B cell (primary cell): Measurements from ENCODE around the gene TSPOAP1. TPM values are rescaled to one million over a fixed set of nuclear protein-coding genes. Genes with fewer than 3 reads are reported as not detected.

Experiments
- ATAC-seq: fragments of 200-7000 bp; cut with Tn5 transposase; one replicate; pipeline ENCODE4 v1.10.0; 2021; ENCODE audit warnings: low read depth, mild to moderate bottlenecking, moderate number of reproducible peaks, moderate library complexity
- CTCF ChIA-PET: fragments of 350-600 bp; sonication (Branson Sonifier 250); formaldehyde crosslinking; loops from one replicate; lab custom pipeline; 2021; ENCODE audit warnings: antibody characterized with exemption, inconsistent platforms; lab: Charles Lee
- POLR2A ChIA-PET: fragments of 350-600 bp; sonication (Branson Sonifier 250); formaldehyde crosslinking; loops from one replicate; lab custom pipeline; 2021; ENCODE audit warnings: antibody characterized with exemption; lab: Charles Lee
- DNase-seq: peaks from one replicate; pipeline ENCODE4 v3.0.0; 2013
- H2AFZ ChIP-seq: 2 replicates; pipeline ENCODE4 v1.6.1; 2012; ENCODE audit warnings: mild to moderate bottlenecking, low read depth, low read length; ENCODE audit not compliant: insufficient read depth, poor library complexity, severe bottlenecking
- H3K27ac ChIP-seq, 2 donors: 1 replicate in 1 of 2; 2 replicates in 1 of 2; pipeline ENCODE4 v1.5.1; 2012 to 2013; ENCODE audit warnings: low read length in 2 of 2, mild to moderate bottlenecking in 2 of 2, moderate library complexity in 1 of 2
- H3K27me3 ChIP-seq, 4 experiments: fragments of 200-600 bp in 1 of 4; sonication (generic) in 1 of 4; replicated peaks in 1 of 4; 1 replicate in 2 of 4; 2 replicates in 2 of 4; pipeline versions ENCODE4 v1.6.1 to v1.7.0; 2013 to 2016; ENCODE audit warnings: low read length in 3 of 4, mild to moderate bottlenecking in 2 of 4, mixed read lengths in 1 of 4, moderate library complexity in 1 of 4; ENCODE audit not compliant: insufficient read depth in 4 of 4, control insufficient read depth in 3 of 4; ENCODE audit errors: control extremely low read depth in 1 of 4
- H3K36me3 ChIP-seq, 2 experiments: replicated peaks in 1 of 2; 1 replicate in 1 of 2; 2 replicates in 1 of 2; pipeline versions ENCODE4 v1.6.1 to v1.7.1; 2013; ENCODE audit warnings: low read length in 1 of 2; ENCODE audit not compliant: insufficient read depth in 2 of 2, control insufficient read depth in 1 of 2; ENCODE audit errors: control extremely low read depth in 1 of 2, extremely low read depth in 1 of 2
- H3K4me1 ChIP-seq, 2 donors: fragments of 200-600 bp in 1 of 2; sonication (generic) in 1 of 2; 1 replicate in 1 of 2; 2 replicates in 1 of 2; pipeline versions ENCODE4 v1.5.1 to v1.6.1; 2013 to 2017; ENCODE audit warnings: low read length in 2 of 2; ENCODE audit not compliant: control insufficient read depth in 2 of 2, insufficient read depth in 2 of 2
- H3K4me2 ChIP-seq: replicated peaks from 2 replicates; pipeline ENCODE3; 2012; ENCODE audit warnings: mild to moderate bottlenecking, low read depth, low read length; ENCODE audit not compliant: poor library complexity, severe bottlenecking
- H3K4me3 ChIP-seq, 5 experiments: fragments of 200-600 bp in 1 of 5; sonication (generic) in 1 of 5; 1 replicate in 3 of 5; 2 replicates in 2 of 5; pipeline versions ENCODE4 v1.5.1 to v1.7.0; 2011 to 2016; ENCODE audit warnings: low read length in 4 of 5, mild to moderate bottlenecking in 4 of 5, low read depth in 2 of 5, control low read depth in 1 of 5, moderate library complexity in 1 of 5; ENCODE audit not compliant: insufficient read depth in 1 of 5; ENCODE audit errors: control extremely low read depth in 1 of 5, extremely low read depth in 1 of 5
- H3K79me2 ChIP-seq: fragments of 200-600 bp; sonication (generic); one replicate; pipeline ENCODE4 v1.6.0; 2016; ENCODE audit warnings: low read length; ENCODE audit not compliant: control insufficient read depth, insufficient read depth
- H3K9ac ChIP-seq: fragments of 200-600 bp; sonication (generic); 2 replicates; pipeline ENCODE4 v1.6.1; 2017; ENCODE audit warnings: mild to moderate bottlenecking, low read length, moderate library complexity
- H3K9me3 ChIP-seq, 3 donors: one replicate each; pipeline versions ENCODE4 v1.6.1 to v1.7.1; 2013; ENCODE audit warnings: low read length in 2 of 3; ENCODE audit not compliant: control insufficient read depth in 2 of 3, insufficient read depth in 1 of 3; ENCODE audit errors: control extremely low read depth in 1 of 3
- H4K20me1 ChIP-seq: 2 replicates; pipeline ENCODE4 v1.6.0; 2012; ENCODE audit warnings: mild to moderate bottlenecking, low read length; ENCODE audit not compliant: insufficient read depth, control insufficient read depth, poor library complexity, severe bottlenecking
- H3K27ac Mint-ChIP-seq: one replicate; pipeline ENCODE4 v1.8.0; 2021; ENCODE audit warnings: mixed read lengths
- H3K27me3 Mint-ChIP-seq: one replicate; pipeline ENCODE4 v1.8.0; 2021; ENCODE audit warnings: mixed read lengths
- H3K4me1 Mint-ChIP-seq: one replicate; pipeline ENCODE4 v1.8.0; 2021; ENCODE audit warnings: mixed read lengths
- H3K4me3 Mint-ChIP-seq: one replicate; pipeline ENCODE4 v1.8.0; 2021; ENCODE audit warnings: mixed read lengths
- H3K9me3 Mint-ChIP-seq: one replicate; pipeline ENCODE4 v1.8.0; 2022; ENCODE audit warnings: mixed read lengths; ENCODE audit not compliant: insufficient read depth
- CTCF ChIP-seq: fragments of 200-600 bp; IDR thresholded peaks from one replicate; pipeline ENCODE4 v1.8.0; 2022; ENCODE audit warnings: antibody characterized with exemption, mild to moderate bottlenecking
- EZH2 ChIP-seq: IDR thresholded peaks from 2 replicates; pipeline ENCODE4 v1.6.1; 2012; ENCODE audit warnings: borderline replicate concordance, low read depth, mild to moderate bottlenecking, moderate library complexity, low read length; ENCODE audit not compliant: insufficient read depth, poor library complexity, severe bottlenecking
- WGBS: methylation state at CpG from one replicate; pipeline ENCODE4 v1.1.5; 2013; ENCODE audit warnings: missing lambda C conversion rate; ENCODE audit not compliant: insufficient coverage; 5-methylcytosine and 5-hydroxymethylcytosine counted together
- intact Hi-C: fragments of 100-400 bp; cut with micrococcal nuclease; formaldehyde crosslinking; loops from one replicate; pipeline ENCODE4 v1.10.0; 2022
- polyA plus RNA-seq: library from polyadenylated mRNA; depleted of rRNA; stranded (reverse); fragments of >200 nt; gene quantifications from 2 replicates; pipeline ENCODE4 v1.2.3, GENCODE V29; 2012
- total RNA-seq, 2 donors: library from RNA; stranded (reverse); fragments of 120-200 nt in 1 of 2; gene quantifications; 1 replicate in 1 of 2; 2 replicates in 1 of 2; pipeline versions ENCODE4 v1.2.3 to v1.2.4, GENCODE V29; 2013 to 2022

Gene TSPOAP1
- total and polyA plus RNA-seq, 2 donors (not counting 1 experiment from before 2014, with no cell fraction given): 10.8 to 30.7 TPM

- Histone ChIP-seq H3K27ac (no peak overlapping the region), H3K79me2 (no peaks in the 10 kb centered on the region), H4K20me1 (no peaks in the 10 kb centered on the region), H3K36me3 (no peaks in the 10 kb centered on the region), H2AFZ (no peak overlapping the region), H3K9ac (no peak overlapping the region), H3K4me3 (no peak overlapping the region), H3K9me3 (peaks cover 0 to 3% (median 0%) of the 10 kb centered on the region in 3 donors), H3K4me2 (no peak overlapping the region), H3K4me1 (peaks cover 0 to 3% of the 10 kb centered on the region in 2 donors), H3K27me3 (peaks cover 0 to 16% (median 0%) of the 10 kb centered on the region in 4 experiments)
- Mint-ChIP-seq H3K27ac (no peak overlapping the region), H3K4me1 (peaks cover 3% of the 10 kb centered on the region), H3K9me3 (no peaks in the 10 kb centered on the region), H3K27me3 (peaks cover 17% of the 10 kb centered on the region), H3K4me3 (no peak overlapping the region)
- TF ChIP-seq EZH2: no peak
- no peak for TF ChIP-seq CTCF
- ChIA-PET CTCF (interaction anchor here (1.4 kb wide), 1 partner anchor 26 kb away, joined by 4 read pairs; no protein-coding TSS in a partner anchor), POLR2A (no interaction called here)
- DNase-seq (no peak), ATAC-seq (no peak)
- 97% methylated on average over 8 of the region's 10 CpGs for WGBS
- intact Hi-C loops: no loop called here
These were observed 53.2 kb downstream of the TSPOAP1 start for GRCh38 chr17:58275417-58275816.

- DNase-seq: no peak
- Mint-ChIP-seq H3K4me3 (no peak overlapping the region), H3K27ac (no peak overlapping the region), H3K4me1 (peaks cover 3% of the 10 kb centered on the region), H3K9me3 (no peaks in the 10 kb centered on the region), H3K27me3 (peaks cover 10% of the 10 kb centered on the region)
- H3K27ac ChIP-seq: no peak overlapping the region
- intact Hi-C loops: no loop called here
- H3K36me3 ChIP-seq: no peaks in the 10 kb centered on the region
- H3K4me2 ChIP-seq: no peak overlapping the region
- H2AFZ ChIP-seq: no peak overlapping the region
- WGBS: 71% methylated on average over 14 of the region's 15 CpGs
- no peak for TF ChIP-seq EZH2
- no peak for TF ChIP-seq CTCF
- CTCF ChIA-PET: no interaction called here
- H3K4me3 ChIP-seq: no peak overlapping the region
- no peaks in the 10 kb centered on the region for H3K79me2 ChIP-seq
- H3K9ac ChIP-seq: no peak overlapping the region
- H3K4me1 ChIP-seq: no peaks in the 10 kb centered on the region
- POLR2A ChIA-PET: no interaction called here
- H3K9me3 ChIP-seq: peaks cover 0 to 3% (median 0%) of the 10 kb centered on the region in 3 donors
- peaks cover 0 to 8% (median 0%) of the 10 kb centered on the region in 4 experiments for H3K27me3 ChIP-seq
- H4K20me1 ChIP-seq: no peaks in the 10 kb centered on the region
- ATAC-seq: no peak
These were observed 55.0 kb downstream of the TSPOAP1 start for GRCh38 chr17:58273453-58274104.
